CD4-positive, alpha-beta T cell treated with Interleukin-6 for 4 hours (primary cell): ENCODE results near the gene CNTLN.
"Not testable (repeated sequence)": the region's sequence is repeated elsewhere in the genome, so short reads cannot be mapped to it uniquely, and the experiment has no call there.

Experiments
- DNase-seq: peaks from one replicate; pipeline ENCODE4 v3.0.0-alpha.2; 2020; ENCODE audit warnings: mixed read lengths

Gene CNTLN

GRCh38 chr9:17177496-17177895 lies 42.7 kb downstream of the CNTLN start:
- not testable (repeated sequence) for DNase-seq

- DNase-seq = no peak
Measured at GRCh38 chr9:17185481-17186029, 50.7 kb downstream of the CNTLN start.

- no peak for DNase-seq
Measured at GRCh38 chr9:17191082-17191481, 56.2 kb downstream of the CNTLN start.

- DNase-seq = no peak
Measured at GRCh38 chr9:17204611-17205152, 69.8 kb downstream of the CNTLN start.

GRCh38 chr9:17216011-17216410 lies 81.2 kb downstream of the CNTLN start:
- DNase-seq = no peak

- no peak for DNase-seq
Measured at GRCh38 chr9:17216646-17217045, 81.8 kb downstream of the CNTLN start.

GRCh38 chr9:17217272-17217671 lies 82.4 kb downstream of the CNTLN start:
- no peak for DNase-seq

GRCh38 chr9:17219261-17219660 lies 84.4 kb downstream of the CNTLN start:
- no peak for DNase-seq

- no peak for DNase-seq
Measured at GRCh38 chr9:17222932-17223331, 88.1 kb downstream of the CNTLN start.

- no peak for DNase-seq
Measured at GRCh38 chr9:17225407-17225806, 90.6 kb downstream of the CNTLN start.

- no peak for DNase-seq
Measured at GRCh38 chr9:17229945-17230560, 95.2 kb downstream of the CNTLN start.

GRCh38 chr9:17230646-17231045 lies 95.8 kb downstream of the CNTLN start:
- no peak for DNase-seq

GRCh38 chr9:17236147-17236546 lies 101.3 kb downstream of the CNTLN start:
- DNase-seq = no peak

- DNase-seq = no peak
Measured at GRCh38 chr9:17246770-17247169, 111.9 kb downstream of the CNTLN start.

- DNase-seq = no peak
Measured at GRCh38 chr9:17251100-17251499, 116.3 kb downstream of the CNTLN start.

GRCh38 chr9:17268531-17269188 lies 133.8 kb downstream of the CNTLN start:
- not testable (repeated sequence) for DNase-seq

GRCh38 chr9:17269799-17270198 lies 135.0 kb downstream of the CNTLN start:
- DNase-seq = no peak

- no peak for DNase-seq
Measured at GRCh38 chr9:17272536-17272935, 137.7 kb downstream of the CNTLN start.

GRCh38 chr9:17280350-17281012 lies 145.6 kb downstream of the CNTLN start:
- no peak for DNase-seq

- DNase-seq = not testable (repeated sequence)
Measured at GRCh38 chr9:17290673-17291072, 155.8 kb downstream of the CNTLN start.

- DNase-seq = no peak
Measured at GRCh38 chr9:17291766-17292165, 156.9 kb downstream of the CNTLN start.

- DNase-seq = no peak
Measured at GRCh38 chr9:17293685-17294084, 158.8 kb downstream of the CNTLN start.

GRCh38 chr9:17294822-17295624 lies 160.2 kb downstream of the CNTLN start:
- DNase-seq = no peak
